ENCODE results near the gene SOBP.

DNA sequence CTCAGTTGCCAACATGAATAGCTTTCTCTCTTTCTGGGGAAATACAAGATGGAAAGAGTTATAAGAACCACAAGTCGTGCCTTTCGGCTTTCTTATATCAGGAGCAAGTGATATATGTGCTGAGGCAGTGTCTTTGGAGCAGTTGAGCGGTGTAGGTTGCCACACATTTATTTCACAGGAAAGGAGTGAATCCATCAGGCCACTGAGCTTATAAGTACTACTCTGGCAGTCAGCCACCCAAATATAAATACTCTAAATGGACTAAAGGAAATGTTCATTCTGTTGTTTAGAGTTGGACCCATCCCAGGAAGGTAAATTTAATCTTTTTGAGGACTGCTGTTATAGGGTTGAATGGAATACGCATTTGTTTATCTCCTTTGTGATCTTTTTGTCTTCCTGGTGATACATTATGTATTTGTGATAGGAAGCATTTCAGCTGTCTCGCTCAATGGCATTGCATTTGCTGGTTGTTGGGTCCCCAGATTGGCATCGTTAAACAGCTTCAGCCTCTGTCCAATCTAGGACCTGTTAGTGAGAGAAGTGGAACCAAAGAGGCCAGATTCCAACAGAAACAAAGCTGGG lies 139.7 kb downstream of the SOBP start:
- TF ChIP-seq POLR2AphosphoS5 (IDR thresholded peaks at IDR 0.05) (no peak), POLR2A (IDR thresholded peaks at IDR 0.05) (no peak)
- TF ChIP-seq, protein P1, sequence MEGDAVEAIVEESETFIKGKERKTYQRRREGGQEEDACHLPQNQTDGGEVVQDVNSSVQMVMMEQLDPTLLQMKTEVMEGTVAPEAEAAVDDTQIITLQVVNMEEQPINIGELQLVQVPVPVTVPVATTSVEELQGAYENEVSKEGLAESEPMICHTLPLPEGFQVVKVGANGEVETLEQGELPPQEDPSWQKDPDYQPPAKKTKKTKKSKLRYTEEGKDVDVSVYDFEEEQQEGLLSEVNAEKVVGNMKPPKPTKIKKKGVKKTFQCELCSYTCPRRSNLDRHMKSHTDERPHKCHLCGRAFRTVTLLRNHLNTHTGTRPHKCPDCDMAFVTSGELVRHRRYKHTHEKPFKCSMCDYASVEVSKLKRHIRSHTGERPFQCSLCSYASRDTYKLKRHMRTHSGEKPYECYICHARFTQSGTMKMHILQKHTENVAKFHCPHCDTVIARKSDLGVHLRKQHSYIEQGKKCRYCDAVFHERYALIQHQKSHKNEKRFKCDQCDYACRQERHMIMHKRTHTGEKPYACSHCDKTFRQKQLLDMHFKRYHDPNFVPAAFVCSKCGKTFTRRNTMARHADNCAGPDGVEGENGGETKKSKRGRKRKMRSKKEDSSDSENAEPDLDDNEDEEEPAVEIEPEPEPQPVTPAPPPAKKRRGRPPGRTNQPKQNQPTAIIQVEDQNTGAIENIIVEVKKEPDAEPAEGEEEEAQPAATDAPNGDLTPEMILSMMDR (IDR thresholded peaks at IDR 0.05 in 8 of 11, conservative IDR thresholded peaks at IDR 0.05 in 3 of 11): no peak
